Activated CD4-positive, CD25-positive, alpha-beta regulatory T cell treated with anti-CD3 and anti-CD28 coated beads, Interleukin-2, amount 50 U/mL, for 16 hours (primary cell): ENCODE data around the gene E4F1.
"Not testable (repeated sequence)": the region's sequence is repeated elsewhere in the genome, so short reads cannot be mapped to it uniquely, and the experiment has no call there.

ENCODE experiments used
- DNase-seq: peaks from one replicate; pipeline ENCODE4 v3.0.0-alpha.2; 2020; ENCODE audit warnings: low read depth, low spot score

E4F1 gene

DNA sequence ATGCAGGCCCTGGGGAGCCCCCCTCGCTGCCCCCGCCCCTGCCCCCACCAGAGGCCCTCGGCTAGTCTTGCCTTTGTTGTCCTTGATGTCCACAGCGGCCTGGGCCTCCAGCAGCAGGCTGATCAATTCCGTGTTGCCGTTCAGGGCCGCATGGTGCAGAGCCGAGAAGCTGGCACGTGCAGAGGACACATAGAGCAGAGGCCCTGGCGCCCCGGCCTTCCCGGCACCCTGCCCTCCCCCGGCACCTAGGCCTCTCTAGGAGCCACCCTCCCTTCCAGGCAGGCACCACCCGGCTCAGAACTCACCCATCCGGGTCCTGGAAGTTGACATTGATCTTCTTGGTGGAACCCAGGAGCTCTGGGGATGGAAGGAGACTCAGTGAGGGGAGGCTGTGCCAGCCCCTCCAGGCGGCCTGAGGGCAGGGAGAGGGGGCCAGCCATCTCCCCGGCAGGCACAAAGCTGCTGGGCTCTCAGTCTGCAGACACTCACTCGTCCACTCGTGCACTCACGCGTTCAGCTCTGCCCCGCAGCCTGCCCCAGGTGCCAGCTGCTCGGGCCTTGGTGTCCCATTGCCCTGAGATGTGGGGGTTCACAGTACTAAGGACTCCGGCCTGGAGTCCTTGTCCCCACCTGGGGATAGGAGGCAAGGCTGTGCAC, 33.3 kb upstream of the E4F1 start:
- no peak for DNase-seq

DNA sequence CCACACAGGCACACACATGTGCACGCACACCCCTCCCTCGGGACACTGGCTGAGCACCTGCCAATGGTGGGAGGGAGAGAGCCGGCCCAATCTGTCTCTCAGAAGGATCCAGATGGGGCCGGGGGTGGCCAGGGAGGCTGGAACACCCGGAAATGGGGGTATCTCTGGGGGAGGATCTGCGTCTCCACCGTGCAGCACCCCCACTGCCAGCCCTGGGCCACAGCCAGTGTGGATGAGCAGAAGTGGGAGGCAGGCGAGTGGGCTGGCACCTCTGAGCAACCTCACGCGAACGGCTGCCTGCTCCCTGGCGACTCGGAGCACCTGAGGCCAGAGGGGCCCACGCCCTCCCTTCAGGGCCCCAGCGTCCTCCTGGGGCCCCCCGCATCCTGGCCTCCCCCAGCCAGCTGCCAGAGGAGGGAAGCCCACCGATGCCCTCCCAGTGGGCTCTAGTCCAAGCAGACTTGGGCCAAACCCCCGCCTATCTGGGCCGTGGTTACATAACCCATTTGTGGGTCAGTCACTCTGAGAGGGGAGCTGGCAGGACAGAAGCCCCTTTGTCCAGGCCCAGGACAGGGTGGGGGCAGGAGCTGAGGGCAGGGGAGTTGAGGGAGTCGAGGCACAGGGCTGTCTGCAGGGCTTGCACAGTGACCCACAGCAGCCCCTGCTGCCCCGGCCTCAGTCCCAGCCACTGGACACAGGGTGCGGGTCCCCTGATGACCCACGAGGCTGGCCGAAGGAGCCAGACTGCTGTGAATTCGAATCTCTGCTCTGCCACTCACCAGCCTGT, 32.5 kb upstream of the E4F1 start:
- no peak for DNase-seq

DNA sequence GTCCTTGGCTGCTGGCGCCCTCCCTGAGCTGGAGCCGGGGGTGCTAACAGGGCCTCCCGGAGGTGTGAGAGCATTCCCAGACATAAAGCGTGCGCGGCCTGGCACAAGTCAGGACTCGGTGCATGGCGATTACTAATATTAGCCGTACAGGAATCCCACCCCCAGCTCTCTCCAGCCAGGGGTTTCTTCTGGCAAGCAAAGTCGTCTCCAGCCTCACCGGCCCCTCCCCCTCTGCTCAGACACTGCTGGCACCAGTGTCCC, 32.0 kb upstream of the E4F1 start:
- DNase-seq, result no peak

DNA sequence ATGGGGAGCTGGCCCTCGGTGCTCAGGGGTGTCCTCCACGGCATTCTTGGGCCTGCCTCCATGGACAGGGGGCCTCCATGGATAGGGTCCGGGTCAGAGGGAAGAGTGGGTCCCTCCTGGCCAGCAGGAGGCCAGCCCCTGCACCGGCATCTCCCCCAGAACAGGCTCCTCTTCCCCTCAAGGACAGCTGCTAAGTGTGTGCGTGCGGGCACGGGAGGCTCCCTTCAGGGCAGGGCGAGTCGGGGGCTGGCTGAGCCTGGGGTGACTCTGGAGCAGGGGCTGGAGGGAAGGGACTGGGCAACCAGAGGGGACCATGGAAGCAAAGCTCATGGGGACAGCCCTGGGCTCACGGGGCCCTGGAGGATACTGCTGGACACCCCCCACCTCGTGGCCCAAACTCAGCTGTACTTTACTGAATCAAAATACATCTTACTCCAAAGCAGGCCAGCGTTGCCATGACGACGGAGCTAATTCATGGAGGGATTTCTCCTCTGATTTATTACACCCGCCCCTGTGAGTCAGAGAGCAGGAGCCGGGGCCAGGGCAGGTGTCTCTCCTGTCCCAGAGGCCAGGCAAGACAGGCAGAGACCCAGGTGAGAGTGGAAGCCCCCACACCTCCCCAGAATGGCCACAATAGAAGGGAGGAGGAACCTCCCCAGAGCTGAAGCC, 29.1 kb upstream of the E4F1 start:
- no peak for DNase-seq

DNA sequence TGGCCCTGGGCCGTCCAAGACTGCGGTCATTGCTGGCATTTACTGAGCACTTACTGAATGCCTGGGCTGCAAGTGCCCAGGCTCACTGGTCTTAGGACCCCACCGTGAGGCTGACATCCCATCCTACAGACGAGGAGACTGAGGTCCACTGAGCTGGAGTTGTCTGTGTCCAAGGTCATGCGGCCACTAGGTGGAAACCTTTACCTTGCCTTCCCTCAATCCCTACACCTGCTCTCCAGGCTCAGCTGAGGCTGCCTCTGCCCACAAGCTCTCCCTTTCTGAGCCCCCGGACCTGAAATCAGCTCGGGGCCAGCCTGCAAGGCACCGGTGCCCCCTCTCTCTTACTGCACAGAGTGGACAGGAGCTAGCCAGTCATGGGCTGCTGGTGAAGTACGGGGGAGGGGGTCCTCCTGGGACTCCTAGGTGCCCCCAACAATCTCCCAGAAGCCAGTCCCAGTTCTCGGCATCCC, 28.5 kb upstream of the E4F1 start:
- DNase-seq, result no peak

DNA sequence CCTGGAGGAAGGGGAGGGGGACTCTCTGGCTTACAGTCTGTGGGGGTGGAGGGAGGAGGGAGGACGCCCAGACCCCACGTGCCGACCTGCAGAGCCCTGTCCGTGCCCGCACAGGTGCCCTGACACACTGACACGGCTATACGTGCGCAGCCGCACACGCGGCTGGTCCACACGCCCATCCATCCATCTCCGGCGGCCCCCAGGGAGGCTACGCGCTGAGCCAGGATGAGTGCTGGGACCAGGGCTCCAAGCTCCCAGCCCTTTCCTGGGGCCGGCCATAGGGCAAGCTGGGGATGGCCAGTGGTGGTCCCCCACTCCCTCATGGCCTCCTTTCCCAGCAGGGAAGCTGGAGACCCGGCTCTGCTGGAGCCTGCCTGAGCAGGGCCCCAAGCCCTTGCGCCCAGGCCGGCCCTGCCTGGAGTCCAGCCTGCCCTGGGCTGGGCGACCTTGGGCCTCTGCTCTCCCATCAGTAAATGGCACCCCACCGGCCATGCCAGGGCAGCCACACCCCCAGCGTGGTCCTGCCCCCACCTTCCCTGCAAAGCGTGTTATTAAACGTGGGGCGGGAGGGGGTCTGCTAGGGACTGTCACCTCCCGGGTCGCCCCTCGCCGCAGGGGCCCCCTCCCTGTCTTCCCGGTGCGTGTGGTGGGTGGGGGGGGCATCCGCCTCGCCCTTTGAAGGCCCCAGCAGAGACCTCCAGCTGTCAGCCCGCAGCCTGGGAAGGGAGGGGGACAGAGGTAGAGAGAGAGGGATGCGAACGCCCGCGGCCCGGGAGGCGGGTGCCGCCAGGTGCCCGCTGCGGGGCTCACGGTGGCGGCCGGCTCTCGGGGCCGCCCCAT, 27.8 kb upstream of the E4F1 start:
- no peak for DNase-seq

DNA sequence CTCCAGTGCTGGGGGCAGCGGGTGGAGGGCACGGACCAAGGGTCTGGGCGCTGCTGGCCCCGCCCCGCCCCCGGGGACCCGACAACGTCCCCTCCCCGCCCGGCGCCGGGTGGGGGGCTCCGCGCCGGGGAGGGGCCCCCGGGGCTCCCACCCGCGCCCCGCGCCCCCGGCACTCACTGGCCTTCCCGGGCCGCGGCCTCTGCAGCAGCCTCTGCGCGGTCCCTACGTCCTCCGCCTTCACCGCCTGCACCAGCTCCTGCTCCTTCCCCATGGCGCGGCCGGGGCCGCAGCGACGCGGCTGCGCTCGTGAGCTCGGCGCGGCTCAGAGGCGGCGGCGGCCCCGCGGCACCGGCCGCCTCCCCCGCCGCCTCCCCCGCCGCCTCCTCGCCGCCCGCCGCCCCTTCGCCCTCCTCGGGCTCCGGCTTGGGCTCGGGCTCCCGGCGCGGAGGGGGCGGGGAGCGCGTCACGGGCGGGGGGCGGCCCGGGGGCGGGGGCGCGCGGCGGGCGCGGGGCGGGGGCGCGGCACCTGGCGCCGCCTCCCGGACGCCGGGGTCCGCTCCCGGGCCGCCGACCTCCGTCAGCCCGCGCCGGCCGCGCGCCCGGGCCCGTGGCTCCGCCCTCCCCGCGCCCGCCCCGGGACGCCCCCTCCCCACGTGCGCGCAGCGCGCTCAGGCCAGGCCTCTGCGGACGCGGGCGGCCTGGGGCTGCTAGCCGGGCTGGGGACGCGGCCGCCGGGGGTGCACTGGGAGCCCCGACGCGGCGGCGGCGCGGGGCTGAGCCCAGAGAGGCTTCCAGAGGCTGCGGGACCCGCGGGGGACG, 27.0 kb upstream of the E4F1 start, which contains the start of gene CASKIN1:
TSS of gene CASKIN1 (minus strand) at position 444 of the 819 bp plus-strand sequence. CDS start at position 271, 173 bp downstream.
- no peak for DNase-seq

DNA sequence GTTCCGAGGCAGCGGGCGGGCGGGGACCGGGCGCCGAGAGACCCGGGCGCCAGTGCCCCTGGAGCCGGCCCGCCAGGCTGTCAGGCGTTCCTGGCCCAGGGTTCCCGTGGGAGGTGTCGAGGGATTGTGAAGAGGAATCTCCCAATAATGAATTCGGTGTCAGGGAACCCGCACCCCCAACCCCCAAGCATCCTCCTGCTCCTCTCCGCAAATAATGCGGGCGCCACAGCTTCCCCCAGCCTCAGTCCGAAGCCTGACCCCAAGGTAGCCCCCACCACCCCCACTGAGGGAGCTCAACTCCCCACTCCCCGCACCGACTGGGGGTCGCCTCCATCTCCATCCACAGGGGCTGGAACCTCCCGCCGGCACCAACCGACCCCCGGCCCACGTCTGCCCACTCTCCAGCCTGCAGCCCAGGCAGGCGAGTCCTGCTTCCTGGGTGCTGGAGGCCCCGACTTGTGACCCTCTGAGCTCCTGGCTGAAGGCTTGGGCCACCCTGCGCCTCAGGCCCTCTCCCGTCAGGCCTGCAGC, 26.3 kb upstream of the E4F1 start:
- no peak for DNase-seq

DNA sequence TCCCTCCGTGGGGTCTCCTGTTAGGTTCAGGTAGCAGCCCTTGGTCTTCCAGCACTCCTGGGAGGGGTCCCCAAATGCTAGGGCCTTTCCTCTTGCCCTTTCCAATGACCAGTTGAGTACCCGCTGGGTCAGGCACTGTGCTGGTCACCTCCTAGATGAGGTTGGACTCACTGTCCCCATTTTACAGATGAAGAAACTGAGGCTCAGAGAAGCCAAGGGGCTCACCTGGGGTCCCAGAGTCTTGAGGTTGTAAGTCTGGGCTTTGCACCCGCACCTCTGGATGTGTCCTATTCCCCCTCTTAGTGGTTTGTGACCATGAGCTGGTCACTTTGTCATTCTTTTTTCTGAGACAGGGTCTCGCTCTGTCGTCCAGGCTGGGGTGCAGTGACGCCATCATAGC, 25.6 kb upstream of the E4F1 start:
- DNase-seq, result no peak

DNA sequence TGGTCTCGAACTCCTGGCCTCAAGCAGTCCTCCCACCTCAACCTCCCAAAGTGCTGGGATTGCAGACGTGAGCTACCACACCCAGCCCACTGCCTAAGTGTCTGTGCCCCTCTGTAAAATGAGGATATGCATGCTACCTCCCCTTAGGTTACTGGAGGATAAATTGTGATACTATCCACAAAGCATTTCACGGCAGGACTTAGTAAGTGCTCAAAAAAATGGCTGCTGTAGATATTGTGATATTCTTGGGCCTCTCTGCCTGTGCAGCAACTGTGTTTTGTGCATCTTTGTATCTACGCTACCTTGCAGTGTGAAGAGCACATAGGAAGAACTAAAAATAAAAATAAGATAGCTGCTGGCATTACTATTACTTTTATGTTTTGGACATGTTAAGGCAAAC, 25.1 kb upstream of the E4F1 start:
- DNase-seq, result no peak

DNA sequence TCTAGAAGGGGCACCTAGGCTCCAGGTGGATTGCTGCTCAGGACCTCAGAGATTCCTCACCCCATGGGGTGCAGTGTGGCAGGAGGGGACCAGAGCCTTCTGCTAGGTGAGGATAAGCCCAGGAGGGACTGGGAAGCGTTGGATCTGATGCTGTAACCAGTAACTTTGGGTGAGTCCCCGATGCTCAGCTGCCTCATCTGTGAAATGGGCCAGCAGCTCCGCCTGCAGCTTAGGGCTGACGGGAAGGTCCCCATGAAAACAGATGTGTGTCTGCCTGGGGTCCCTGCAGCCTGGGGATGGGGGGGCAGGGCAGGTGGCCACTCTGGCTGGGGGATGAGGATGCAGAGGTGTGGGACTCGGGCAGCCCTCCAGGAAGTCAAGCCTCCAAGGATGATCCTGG, 24.3 kb upstream of the E4F1 start:
- DNase-seq, result no peak

DNA sequence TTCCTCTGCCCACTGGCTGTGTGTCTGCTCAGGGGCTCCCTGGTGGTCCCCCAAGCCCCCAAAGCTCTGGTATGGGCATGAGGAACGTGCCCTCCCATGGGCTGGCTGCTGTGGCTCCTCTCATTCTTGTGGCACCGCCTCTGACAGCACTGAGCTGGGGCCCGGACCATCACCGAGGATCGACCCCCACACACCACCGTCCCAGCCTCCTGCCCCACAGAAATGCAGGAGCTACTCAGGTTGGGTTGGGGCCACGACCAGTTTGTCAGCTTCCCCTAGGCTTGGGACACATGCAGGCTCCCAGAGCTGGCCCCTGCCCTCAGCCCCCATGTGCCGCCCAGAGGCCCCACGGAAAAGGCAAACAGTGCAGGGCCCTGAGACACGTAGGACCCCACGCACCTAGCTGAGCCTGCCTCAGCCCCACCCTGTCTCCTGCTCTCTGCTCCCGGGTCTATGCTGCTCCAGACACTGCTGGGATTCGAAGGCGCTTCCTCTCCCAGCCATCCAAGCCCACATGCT, 23.7 kb upstream of the E4F1 start:
- no peak for DNase-seq

DNA sequence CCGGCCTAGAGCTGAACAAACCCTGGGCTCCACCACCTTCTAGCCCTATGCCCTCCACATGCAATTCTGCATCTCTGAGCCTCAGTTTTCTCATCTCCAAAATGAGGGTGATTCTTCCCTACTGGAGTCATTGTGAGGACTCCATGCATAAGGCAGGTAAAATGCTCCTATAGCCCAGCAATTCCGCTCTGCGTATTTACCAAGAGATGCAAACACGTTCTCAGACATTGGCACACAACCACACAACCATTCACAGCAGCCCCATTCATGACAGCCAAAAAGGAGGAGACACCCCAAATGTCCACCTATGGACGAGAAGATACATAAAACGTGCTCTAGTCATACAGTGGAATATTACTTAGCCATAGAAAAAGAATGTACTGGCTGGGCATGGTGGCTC, 23.1 kb upstream of the E4F1 start:
- DNase-seq, result no peak

DNA sequence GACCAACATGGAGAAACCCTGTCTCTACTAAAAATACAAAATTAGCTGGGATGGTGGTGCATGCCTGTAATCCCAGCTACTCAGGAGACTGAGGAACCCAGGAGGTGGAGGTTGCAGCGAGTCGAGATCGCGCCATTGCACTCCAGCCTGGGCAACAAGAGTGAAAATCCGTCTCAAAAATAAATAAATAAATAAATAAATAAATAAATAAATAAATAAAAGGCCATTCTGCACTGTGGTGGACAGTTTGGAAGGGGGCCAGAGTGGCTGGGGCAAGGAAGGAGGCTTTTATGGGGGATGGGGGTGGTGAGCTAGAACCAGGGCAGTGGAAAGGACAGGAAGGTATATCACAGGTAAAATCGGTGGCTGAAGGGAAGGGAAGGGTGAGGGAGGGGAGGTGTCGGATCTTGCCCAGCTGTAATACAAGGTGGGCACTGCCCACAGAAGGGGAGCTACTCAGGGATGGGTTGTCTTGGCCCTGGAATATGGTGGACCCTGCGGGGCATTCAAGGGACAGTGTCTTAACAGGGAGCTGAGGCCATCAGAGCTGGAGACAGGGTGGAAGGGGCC, 20.2 kb upstream of the E4F1 start:
- DNase-seq, result not testable (repeated sequence)

DNA sequence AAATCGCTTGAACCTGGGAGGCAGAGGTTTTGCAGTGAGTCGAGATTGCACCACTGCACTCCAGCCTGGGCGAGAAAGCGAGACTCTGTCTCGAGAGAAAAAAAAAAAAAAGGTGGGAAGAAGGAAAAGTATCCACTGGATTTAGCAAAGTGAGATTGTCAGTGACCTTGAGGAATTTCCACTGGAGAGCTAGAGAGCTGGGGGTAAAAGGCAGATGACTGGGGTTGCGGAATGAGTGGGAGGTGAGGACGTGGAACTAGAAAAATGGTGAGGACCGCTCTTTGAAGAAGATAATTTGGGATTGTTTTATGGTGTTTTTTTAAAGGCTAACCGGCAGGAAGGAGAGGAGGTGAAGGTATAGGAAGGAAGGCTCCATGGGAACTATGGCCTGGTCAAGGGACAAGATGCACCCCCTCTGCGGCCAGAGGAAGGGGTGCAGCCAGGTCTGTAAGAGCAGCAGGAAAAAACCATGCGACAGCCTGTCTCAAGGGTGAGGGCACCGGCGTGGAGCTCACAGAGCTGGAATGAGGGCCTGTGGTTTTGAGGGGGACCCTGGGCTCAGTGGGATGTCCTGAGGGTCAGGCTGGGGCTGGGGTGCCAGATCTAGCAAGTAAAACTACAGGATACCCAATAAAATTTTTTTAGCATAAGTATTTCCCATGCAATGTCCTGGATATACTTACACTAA, 18.8 kb upstream of the E4F1 start:
- no peak for DNase-seq

DNA sequence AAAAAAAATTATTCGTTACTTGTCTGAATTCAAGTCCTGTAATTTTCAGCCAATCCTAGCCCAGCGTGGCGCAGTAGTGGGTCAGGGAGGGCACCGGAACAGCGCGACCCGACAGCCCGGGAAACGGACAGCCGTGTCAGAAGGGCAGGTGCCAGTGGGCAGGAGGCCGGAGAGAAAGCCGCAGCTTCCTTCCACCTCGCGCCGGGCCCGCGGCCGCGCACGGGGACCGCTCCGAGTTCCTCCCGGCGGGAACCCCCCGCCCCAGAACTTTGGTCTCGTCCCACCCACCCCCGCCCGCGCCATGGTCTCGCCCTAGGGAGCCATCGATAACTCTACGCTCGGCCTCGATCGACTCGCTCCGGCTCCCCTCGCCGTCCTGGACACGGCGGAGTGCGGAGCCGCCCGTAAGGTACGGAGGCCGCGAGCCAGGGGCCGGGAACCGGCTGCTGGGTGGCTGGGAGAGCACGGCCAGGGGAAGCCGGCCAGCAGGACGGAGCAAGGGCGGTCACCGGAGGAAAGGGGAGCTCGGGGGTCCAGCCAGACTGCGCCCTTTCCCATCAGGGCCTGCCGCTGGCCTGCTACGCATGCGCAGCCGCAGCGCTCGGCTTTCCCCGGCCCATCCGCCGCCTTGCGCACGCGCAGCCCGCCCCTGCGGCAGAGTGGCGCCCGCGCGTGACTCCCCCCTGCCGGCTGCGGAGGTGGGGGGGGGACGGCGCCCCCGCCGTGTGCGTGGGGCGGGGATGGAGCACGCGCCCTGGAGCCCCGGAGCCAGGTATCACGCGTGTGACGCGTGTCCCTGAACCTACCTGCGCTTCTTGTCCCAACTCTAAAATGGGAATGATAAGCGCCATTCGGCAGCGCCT, 18.1 kb upstream of the E4F1 start, which contains the start of gene MLST8:
TSS of gene MLST8 (plus strand) at position 351 of the 863 bp plus-strand sequence. CDS start 632 bp downstream, outside the sequence.
- peak; percentile 85 for DNase-seq

DNA sequence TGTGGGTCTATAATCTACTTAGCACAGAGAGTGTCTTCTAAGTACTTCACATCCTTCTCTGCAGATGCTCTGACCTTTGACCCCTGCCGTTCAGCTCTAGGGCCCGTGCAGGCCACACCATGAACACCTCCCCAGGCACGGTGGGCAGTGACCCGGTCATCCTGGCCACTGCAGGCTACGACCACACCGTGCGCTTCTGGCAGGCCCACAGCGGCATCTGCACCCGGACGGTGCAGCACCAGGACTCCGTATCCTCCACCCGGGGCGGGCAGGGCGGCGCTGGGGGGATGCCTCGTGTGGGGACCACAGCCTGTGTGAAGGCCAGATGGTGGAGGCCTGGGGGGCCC, 17.5 kb upstream of the E4F1 start:
- DNase-seq, result no peak

DNA sequence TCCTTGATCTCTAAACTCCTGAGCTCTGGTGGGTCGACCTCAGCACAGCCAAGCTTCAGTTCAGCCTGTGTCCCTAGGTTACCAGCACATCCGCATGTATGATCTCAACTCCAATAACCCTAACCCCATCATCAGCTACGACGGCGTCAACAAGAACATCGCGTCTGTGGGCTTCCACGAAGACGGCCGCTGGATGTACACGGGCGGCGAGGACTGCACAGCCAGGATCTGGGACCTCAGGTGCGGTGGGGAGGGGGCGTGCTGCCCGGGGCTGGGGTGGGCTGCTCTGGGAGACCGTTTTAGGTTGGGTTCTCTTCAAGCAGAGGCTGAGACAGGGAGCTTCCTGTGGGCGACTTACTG, 17.0 kb upstream of the E4F1 start:
- DNase-seq, result no peak
